PC-3 (cell line): Measurements from ENCODE around the gene BRF1.

ENCODE experiments used
- EZH2 ChIP-seq: fragments of 300-600 bp; sonication (generic); IDR thresholded peaks from one replicate; pipeline ENCODE4 v1.6.1; 2017; ENCODE audit warnings: antibody characterized with exemption, mild to moderate bottlenecking, low read length; ENCODE audit not compliant: unreplicated experiment
- TF ChIP-seq, protein P1 (sequence below): fragments of 300-600 bp; sonication (generic); conservative IDR thresholded peaks from 2 replicates; pipeline ENCODE4 v1.5.1; 2017; ENCODE audit warnings: antibody characterized with exemption, low read depth, mild to moderate bottlenecking, low read length

GRCh38 chr14:105303949-105304348 is 3.1 kb upstream of the BRF1 start:
- TF ChIP-seq, protein P1, sequence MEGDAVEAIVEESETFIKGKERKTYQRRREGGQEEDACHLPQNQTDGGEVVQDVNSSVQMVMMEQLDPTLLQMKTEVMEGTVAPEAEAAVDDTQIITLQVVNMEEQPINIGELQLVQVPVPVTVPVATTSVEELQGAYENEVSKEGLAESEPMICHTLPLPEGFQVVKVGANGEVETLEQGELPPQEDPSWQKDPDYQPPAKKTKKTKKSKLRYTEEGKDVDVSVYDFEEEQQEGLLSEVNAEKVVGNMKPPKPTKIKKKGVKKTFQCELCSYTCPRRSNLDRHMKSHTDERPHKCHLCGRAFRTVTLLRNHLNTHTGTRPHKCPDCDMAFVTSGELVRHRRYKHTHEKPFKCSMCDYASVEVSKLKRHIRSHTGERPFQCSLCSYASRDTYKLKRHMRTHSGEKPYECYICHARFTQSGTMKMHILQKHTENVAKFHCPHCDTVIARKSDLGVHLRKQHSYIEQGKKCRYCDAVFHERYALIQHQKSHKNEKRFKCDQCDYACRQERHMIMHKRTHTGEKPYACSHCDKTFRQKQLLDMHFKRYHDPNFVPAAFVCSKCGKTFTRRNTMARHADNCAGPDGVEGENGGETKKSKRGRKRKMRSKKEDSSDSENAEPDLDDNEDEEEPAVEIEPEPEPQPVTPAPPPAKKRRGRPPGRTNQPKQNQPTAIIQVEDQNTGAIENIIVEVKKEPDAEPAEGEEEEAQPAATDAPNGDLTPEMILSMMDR: no peak
- TF ChIP-seq EZH2: no peak
